Neural cell (in vitro differentiated cells): Measurements from ENCODE around the gene GPC3. TPM values are rescaled to one million over a fixed set of nuclear protein-coding genes. Genes with fewer than 3 reads are reported as not detected.

ENCODE experiments used
- H2AFZ ChIP-seq: fragments of 200-600, 300-800 bp; sonication (generic), shearing (Covaris generic); 2 replicates; pipeline ENCODE4 v1.6.0; 2014; ENCODE audit warnings: low read depth, mild to moderate bottlenecking, antibody characterized with exemption, low read length, moderate library complexity
- H3F3A ChIP-seq: fragments of 200-600 bp; shearing (Covaris generic); 2 replicates; pipeline ENCODE4 v1.6.1; 2016; ENCODE audit warnings: mild to moderate bottlenecking, moderate library complexity, mixed read lengths, antibody characterized with exemption, low read length; ENCODE audit not compliant: insufficient read depth, poor library complexity, severe bottlenecking
- H3K27ac ChIP-seq: fragments of 200-600, 300-800 bp; sonication (generic), shearing (Covaris generic); 2 replicates; pipeline ENCODE4 v1.5.1; 2014; ENCODE audit warnings: mild to moderate bottlenecking, low read length, moderate library complexity
- H3K27me3 ChIP-seq: fragments of 300-800, 200-600 bp; sonication (generic), shearing (Covaris generic); 2 replicates; pipeline ENCODE4 v1.6.0; 2014; ENCODE audit warnings: mild to moderate bottlenecking, low read depth, low read length, moderate library complexity; ENCODE audit not compliant: insufficient read depth
- H3K36me3 ChIP-seq: fragments of 300-800, 200-600 bp; sonication (generic), shearing (Covaris generic); 2 replicates; pipeline ENCODE4 v1.5.1; 2014; ENCODE audit warnings: mild to moderate bottlenecking, antibody characterized with exemption, low read length, moderate library complexity; ENCODE audit not compliant: insufficient read depth
- H3K4me2 ChIP-seq: fragments of 300-800, 200-600 bp; sonication (generic), shearing (Covaris generic); 2 replicates; pipeline ENCODE4 v1.6.0; 2014; ENCODE audit warnings: mild to moderate bottlenecking, low read length
- H3K4me3 ChIP-seq: fragments of 300-800, 200-600 bp; sonication (generic), shearing (Covaris generic); 2 replicates; pipeline ENCODE4 v1.5.1; 2014; ENCODE audit warnings: mild to moderate bottlenecking, low read length, moderate library complexity
- H3K79me2 ChIP-seq: fragments of 200-600 bp; shearing (Covaris generic); replicated peaks from 2 replicates; pipeline ENCODE4 v1.6.0; 2014; ENCODE audit warnings: mild to moderate bottlenecking, low read length, moderate library complexity; ENCODE audit not compliant: insufficient read depth
- H3K9ac ChIP-seq: fragments of 300-800, 200-600 bp; sonication (generic), shearing (Covaris generic); 2 replicates; pipeline ENCODE4 v1.6.1; 2016; ENCODE audit warnings: mild to moderate bottlenecking, low read length, mixed read lengths
- H3K9me2 ChIP-seq: fragments of 200-600 bp; shearing (Covaris generic); 2 replicates; pipeline ENCODE4 v1.6.1; 2016; ENCODE audit warnings: mild to moderate bottlenecking, low read length, mixed read lengths; ENCODE audit not compliant: insufficient read depth
- H3K9me3 ChIP-seq: fragments of 200-600, 300-800 bp; sonication (generic), shearing (Covaris generic); 2 replicates; pipeline ENCODE4 v1.6.1; 2016; ENCODE audit warnings: mild to moderate bottlenecking, mixed run types, low read length, moderate library complexity, mixed read lengths
- H4K20me1 ChIP-seq: fragments of 200-600 bp; shearing (Covaris generic); 2 replicates; pipeline ENCODE4 v1.6.1; 2016; ENCODE audit warnings: mild to moderate bottlenecking, mixed run types; ENCODE audit not compliant: insufficient read depth
- EP300 ChIP-seq: fragments of 450-650 bp; conservative IDR thresholded peaks from 2 replicates; pipeline ENCODE4 v1.6.1; 2014; ENCODE audit warnings: antibody characterized with exemption, mild to moderate bottlenecking, moderate library complexity; ENCODE audit not compliant: poor library complexity, severe bottlenecking
- EZH2 ChIP-seq: fragments of 200-600, 300-800 bp; shearing (Covaris generic), sonication (generic); IDR thresholded peaks from 2 replicates; pipeline ENCODE4 v1.6.1; 2014; ENCODE audit warnings: antibody characterized with exemption, low read length, borderline replicate concordance, mild to moderate bottlenecking; ENCODE audit not compliant: insufficient read depth, poor library complexity, severe bottlenecking
- MXI1 ChIP-seq: fragments of 450-650 bp; conservative IDR thresholded peaks from 2 replicates; pipeline ENCODE4 v1.6.1; 2014; ENCODE audit warnings: antibody characterized with exemption, mild to moderate bottlenecking; ENCODE audit not compliant: poor library complexity, severe bottlenecking
- POLR2AphosphoS5 ChIP-seq: IDR thresholded peaks from 2 replicates; pipeline ENCODE4 v1.6.1; 2012
- RAD21 ChIP-seq: fragments of 450-650 bp; conservative IDR thresholded peaks from 2 replicates; pipeline ENCODE4 v1.6.1; 2014; ENCODE audit warnings: antibody characterized with exemption, mild to moderate bottlenecking, moderate library complexity
- REST ChIP-seq: IDR thresholded peaks from 2 replicates; pipeline ENCODE4 v1.6.1; 2012; ENCODE audit warnings: borderline replicate concordance
- SMC3 ChIP-seq: fragments of 450-650 bp; conservative IDR thresholded peaks from 2 replicates; pipeline ENCODE4 v1.6.1; 2014; ENCODE audit warnings: antibody characterized with exemption, mild to moderate bottlenecking, moderate library complexity; ENCODE audit not compliant: poor library complexity
- TAF1 ChIP-seq: IDR thresholded peaks from 2 replicates; pipeline ENCODE4 v1.6.1; 2012; ENCODE audit warnings: low read depth
- polyA plus RNA-seq: library from polyadenylated mRNA; depleted of rRNA; stranded (reverse); fragments of >200 nt; gene quantifications from 2 replicates; pipeline ENCODE4 v1.2.3, GENCODE V29; 2014
- TF ChIP-seq, protein P1 (sequence below): fragments of 450-650 bp; IDR thresholded peaks from 2 replicates; pipeline ENCODE4 v1.5.1; 2014; ENCODE audit warnings: antibody characterized with exemption, mild to moderate bottlenecking, moderate library complexity; ENCODE audit not compliant: poor library complexity, severe bottlenecking

Gene GPC3
- polyA plus RNA-seq, 1 donor from 2014 or later: 2.1 TPM

DNA sequence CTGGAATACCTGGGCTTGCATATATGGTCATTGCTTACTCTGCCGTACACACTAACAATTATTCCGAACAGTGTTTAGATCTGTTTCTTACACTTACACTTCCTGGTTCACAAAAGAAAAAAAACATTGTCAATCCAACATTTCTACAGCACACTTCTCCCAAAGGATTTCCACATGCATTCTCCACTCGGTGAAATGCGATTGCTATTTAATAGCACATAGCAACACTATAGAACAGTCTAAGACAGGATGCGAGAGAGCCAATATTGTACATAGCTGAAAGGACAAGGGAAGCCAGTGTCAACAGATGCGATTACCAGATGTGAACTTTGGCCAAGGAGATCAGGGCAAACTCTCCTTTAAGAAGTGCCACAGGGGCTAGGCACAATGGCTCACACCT lies 349.4 kb downstream of the GPC3 start:
- no peak overlapping the region for H3K4me3 ChIP-seq
- no peak overlapping the region for H3K27ac ChIP-seq
- H3F3A ChIP-seq: no peaks in the 10 kb centered on the region
- no peaks in the 10 kb centered on the region for H3K9me3 ChIP-seq
- H4K20me1 ChIP-seq: no peaks in the 10 kb centered on the region
- TF ChIP-seq RAD21: no peak
- TF ChIP-seq REST: no peak
- TF ChIP-seq TAF1: no peak
- no peak for TF ChIP-seq EZH2
- TF ChIP-seq MXI1: no peak
- no peak for TF ChIP-seq POLR2AphosphoS5
- TF ChIP-seq EP300: no peak
- TF ChIP-seq, protein P1, sequence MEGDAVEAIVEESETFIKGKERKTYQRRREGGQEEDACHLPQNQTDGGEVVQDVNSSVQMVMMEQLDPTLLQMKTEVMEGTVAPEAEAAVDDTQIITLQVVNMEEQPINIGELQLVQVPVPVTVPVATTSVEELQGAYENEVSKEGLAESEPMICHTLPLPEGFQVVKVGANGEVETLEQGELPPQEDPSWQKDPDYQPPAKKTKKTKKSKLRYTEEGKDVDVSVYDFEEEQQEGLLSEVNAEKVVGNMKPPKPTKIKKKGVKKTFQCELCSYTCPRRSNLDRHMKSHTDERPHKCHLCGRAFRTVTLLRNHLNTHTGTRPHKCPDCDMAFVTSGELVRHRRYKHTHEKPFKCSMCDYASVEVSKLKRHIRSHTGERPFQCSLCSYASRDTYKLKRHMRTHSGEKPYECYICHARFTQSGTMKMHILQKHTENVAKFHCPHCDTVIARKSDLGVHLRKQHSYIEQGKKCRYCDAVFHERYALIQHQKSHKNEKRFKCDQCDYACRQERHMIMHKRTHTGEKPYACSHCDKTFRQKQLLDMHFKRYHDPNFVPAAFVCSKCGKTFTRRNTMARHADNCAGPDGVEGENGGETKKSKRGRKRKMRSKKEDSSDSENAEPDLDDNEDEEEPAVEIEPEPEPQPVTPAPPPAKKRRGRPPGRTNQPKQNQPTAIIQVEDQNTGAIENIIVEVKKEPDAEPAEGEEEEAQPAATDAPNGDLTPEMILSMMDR: no peak
- no peak for TF ChIP-seq SMC3
- H3K4me2 ChIP-seq: no peak overlapping the region
- no peak overlapping the region for H3K9ac ChIP-seq
- no peaks in the 10 kb centered on the region for H3K36me3 ChIP-seq
- H2AFZ ChIP-seq: no peak overlapping the region
- no peaks in the 10 kb centered on the region for H3K27me3 ChIP-seq
- no peaks in the 10 kb centered on the region for H3K79me2 ChIP-seq
- H3K9me2 ChIP-seq: no peaks in the 10 kb centered on the region

- Histone ChIP-seq H4K20me1 (no peaks in the 10 kb centered on the region), H3K9me2 (no peaks in the 10 kb centered on the region), H3K36me3 (no peaks in the 10 kb centered on the region), H3K9me3 (no peaks in the 10 kb centered on the region), H3K79me2 (no peaks in the 10 kb centered on the region), H3K27ac (no peak overlapping the region), H3K9ac (no peak overlapping the region), H3K4me3 (no peak overlapping the region), H3F3A (no peaks in the 10 kb centered on the region), H3K27me3 (no peaks in the 10 kb centered on the region), H2AFZ (no peak overlapping the region), H3K4me2 (no peak overlapping the region)
- TF ChIP-seq RAD21: no peak
- TF ChIP-seq, protein P1: no peak
- TF ChIP-seq MXI1: no peak
- no peak for TF ChIP-seq SMC3
- no peak for TF ChIP-seq TAF1
- no peak for TF ChIP-seq REST
- no peak for TF ChIP-seq POLR2AphosphoS5
- no peak for TF ChIP-seq EZH2
Observed at GRCh38 chrX:133634416-133634815, 351.0 kb downstream of the GPC3 start.
